Fibroblast of skin of left biceps (primary cell): Measurements from ENCODE around the gene SYNCRIP.
"Not testable (repeated sequence)": the region's sequence is repeated elsewhere in the genome, so short reads cannot be mapped to it uniquely, and the experiment has no call there.

Experiments
- DNase-seq, 2 experiments: peaks; one replicate each; pipeline ENCODE4 v3.0.0-alpha.2; 2013; ENCODE audit warnings: low read depth in 2 of 2

The SYNCRIP gene

GRCh38 chr6:85594197-85594930 is 48.3 kb downstream of the SYNCRIP start:
- no peak for DNase-seq

- DNase-seq, result peak; percentile 81 to 82
These were observed 49.1 kb downstream of the SYNCRIP start, which contains the start of gene SNX14 for GRCh38 chr6:85593438-85594196. Gene SNX14, minus strand, starts transcription at chr6:85593858. Its CDS starts 140 bp downstream, at chr6:85593718.

GRCh38 chr6:85592033-85592432 is 50.7 kb downstream of the SYNCRIP start:
- DNase-seq, result no peak

- DNase-seq, result no peak
These were observed 51.5 kb downstream of the SYNCRIP start for GRCh38 chr6:85591207-85591606.

GRCh38 chr6:85585741-85586140 is 56.9 kb downstream of the SYNCRIP start:
- no peak for DNase-seq

GRCh38 chr6:85582832-85583231 is 59.9 kb downstream of the SYNCRIP start:
- DNase-seq, result not testable (repeated sequence)

- no peak for DNase-seq
These were observed 61.1 kb downstream of the SYNCRIP start for GRCh38 chr6:85581572-85581971.

- DNase-seq, result no peak
These were observed 61.8 kb downstream of the SYNCRIP start for GRCh38 chr6:85580878-85581267.

GRCh38 chr6:85580118-85580877 is 62.4 kb downstream of the SYNCRIP start:
- DNase-seq, result no peak

- no peak for DNase-seq
These were observed 63.1 kb downstream of the SYNCRIP start for GRCh38 chr6:85579581-85579980.

GRCh38 chr6:85576476-85576875 is 66.2 kb downstream of the SYNCRIP start:
- no peak for DNase-seq

- DNase-seq, result peak; percentile 44 to 45
These were observed 67.6 kb downstream of the SYNCRIP start for GRCh38 chr6:85574932-85575598.

- DNase-seq, result no peak
These were observed 73.4 kb downstream of the SYNCRIP start for GRCh38 chr6:85569323-85569722.

- no peak for DNase-seq
These were observed 74.3 kb downstream of the SYNCRIP start for GRCh38 chr6:85568411-85568810.

- no peak for DNase-seq
These were observed 77.0 kb downstream of the SYNCRIP start for GRCh38 chr6:85565736-85566135.

GRCh38 chr6:85564223-85564622 is 78.5 kb downstream of the SYNCRIP start:
- not testable (repeated sequence) for DNase-seq
